B cell (primary cell): ENCODE data around the gene UBE4A. TPM values are rescaled to one million over a fixed set of nuclear protein-coding genes. Genes with fewer than 3 reads are reported as not detected.

Experiments used
- ATAC-seq: fragments of 200-7000 bp; cut with Tn5 transposase; one replicate; pipeline ENCODE4 v1.10.0; 2021; ENCODE audit warnings: low read depth, mild to moderate bottlenecking, moderate number of reproducible peaks, moderate library complexity
- CTCF ChIA-PET: fragments of 350-600 bp; sonication (Branson Sonifier 250); formaldehyde crosslinking; loops from one replicate; lab custom pipeline; 2021; ENCODE audit warnings: antibody characterized with exemption, inconsistent platforms; lab: Charles Lee
- POLR2A ChIA-PET: fragments of 350-600 bp; sonication (Branson Sonifier 250); formaldehyde crosslinking; loops from one replicate; lab custom pipeline; 2021; ENCODE audit warnings: antibody characterized with exemption; lab: Charles Lee
- DNase-seq: peaks from one replicate; pipeline ENCODE4 v3.0.0; 2013
- H2AFZ ChIP-seq: 2 replicates; pipeline ENCODE4 v1.6.1; 2012; ENCODE audit warnings: mild to moderate bottlenecking, low read depth, low read length; ENCODE audit not compliant: insufficient read depth, poor library complexity, severe bottlenecking
- H3K27ac ChIP-seq, 2 donors: 1 replicate in 1 of 2; 2 replicates in 1 of 2; pipeline ENCODE4 v1.5.1; 2012 to 2013; ENCODE audit warnings: low read length in 2 of 2, mild to moderate bottlenecking in 2 of 2, moderate library complexity in 1 of 2
- H3K27me3 ChIP-seq, 4 experiments: fragments of 200-600 bp in 1 of 4; sonication (generic) in 1 of 4; replicated peaks in 1 of 4; 1 replicate in 2 of 4; 2 replicates in 2 of 4; pipeline versions ENCODE4 v1.6.1 to v1.7.0; 2013 to 2016; ENCODE audit warnings: low read length in 3 of 4, mild to moderate bottlenecking in 2 of 4, mixed read lengths in 1 of 4, moderate library complexity in 1 of 4; ENCODE audit not compliant: insufficient read depth in 4 of 4, control insufficient read depth in 3 of 4; ENCODE audit errors: control extremely low read depth in 1 of 4
- H3K36me3 ChIP-seq, 2 experiments: replicated peaks in 1 of 2; 1 replicate in 1 of 2; 2 replicates in 1 of 2; pipeline versions ENCODE4 v1.6.1 to v1.7.1; 2013; ENCODE audit warnings: low read length in 1 of 2; ENCODE audit not compliant: insufficient read depth in 2 of 2, control insufficient read depth in 1 of 2; ENCODE audit errors: control extremely low read depth in 1 of 2, extremely low read depth in 1 of 2
- H3K4me1 ChIP-seq, 2 donors: fragments of 200-600 bp in 1 of 2; sonication (generic) in 1 of 2; 1 replicate in 1 of 2; 2 replicates in 1 of 2; pipeline versions ENCODE4 v1.5.1 to v1.6.1; 2013 to 2017; ENCODE audit warnings: low read length in 2 of 2; ENCODE audit not compliant: control insufficient read depth in 2 of 2, insufficient read depth in 2 of 2
- H3K4me2 ChIP-seq: replicated peaks from 2 replicates; pipeline ENCODE3; 2012; ENCODE audit warnings: mild to moderate bottlenecking, low read depth, low read length; ENCODE audit not compliant: poor library complexity, severe bottlenecking
- H3K4me3 ChIP-seq, 5 experiments: fragments of 200-600 bp in 1 of 5; sonication (generic) in 1 of 5; 1 replicate in 3 of 5; 2 replicates in 2 of 5; pipeline versions ENCODE4 v1.5.1 to v1.7.0; 2011 to 2016; ENCODE audit warnings: low read length in 4 of 5, mild to moderate bottlenecking in 4 of 5, low read depth in 2 of 5, control low read depth in 1 of 5, moderate library complexity in 1 of 5; ENCODE audit not compliant: insufficient read depth in 1 of 5; ENCODE audit errors: control extremely low read depth in 1 of 5, extremely low read depth in 1 of 5
- H3K79me2 ChIP-seq: fragments of 200-600 bp; sonication (generic); one replicate; pipeline ENCODE4 v1.6.0; 2016; ENCODE audit warnings: low read length; ENCODE audit not compliant: control insufficient read depth, insufficient read depth
- H3K9ac ChIP-seq: fragments of 200-600 bp; sonication (generic); 2 replicates; pipeline ENCODE4 v1.6.1; 2017; ENCODE audit warnings: mild to moderate bottlenecking, low read length, moderate library complexity
- H3K9me3 ChIP-seq, 3 donors: one replicate each; pipeline versions ENCODE4 v1.6.1 to v1.7.1; 2013; ENCODE audit warnings: low read length in 2 of 3; ENCODE audit not compliant: control insufficient read depth in 2 of 3, insufficient read depth in 1 of 3; ENCODE audit errors: control extremely low read depth in 1 of 3
- H4K20me1 ChIP-seq: 2 replicates; pipeline ENCODE4 v1.6.0; 2012; ENCODE audit warnings: mild to moderate bottlenecking, low read length; ENCODE audit not compliant: insufficient read depth, control insufficient read depth, poor library complexity, severe bottlenecking
- H3K27ac Mint-ChIP-seq: one replicate; pipeline ENCODE4 v1.8.0; 2021; ENCODE audit warnings: mixed read lengths
- H3K27me3 Mint-ChIP-seq: one replicate; pipeline ENCODE4 v1.8.0; 2021; ENCODE audit warnings: mixed read lengths
- H3K4me1 Mint-ChIP-seq: one replicate; pipeline ENCODE4 v1.8.0; 2021; ENCODE audit warnings: mixed read lengths
- H3K4me3 Mint-ChIP-seq: one replicate; pipeline ENCODE4 v1.8.0; 2021; ENCODE audit warnings: mixed read lengths
- H3K9me3 Mint-ChIP-seq: one replicate; pipeline ENCODE4 v1.8.0; 2022; ENCODE audit warnings: mixed read lengths; ENCODE audit not compliant: insufficient read depth
- CTCF ChIP-seq: fragments of 200-600 bp; IDR thresholded peaks from one replicate; pipeline ENCODE4 v1.8.0; 2022; ENCODE audit warnings: antibody characterized with exemption, mild to moderate bottlenecking
- EZH2 ChIP-seq: IDR thresholded peaks from 2 replicates; pipeline ENCODE4 v1.6.1; 2012; ENCODE audit warnings: borderline replicate concordance, low read depth, mild to moderate bottlenecking, moderate library complexity, low read length; ENCODE audit not compliant: insufficient read depth, poor library complexity, severe bottlenecking
- WGBS: methylation state at CpG from one replicate; pipeline ENCODE4 v1.1.5; 2013; ENCODE audit warnings: missing lambda C conversion rate; ENCODE audit not compliant: insufficient coverage; 5-methylcytosine and 5-hydroxymethylcytosine counted together
- intact Hi-C: fragments of 100-400 bp; cut with micrococcal nuclease; formaldehyde crosslinking; loops from one replicate; pipeline ENCODE4 v1.10.0; 2022
- polyA plus RNA-seq: library from polyadenylated mRNA; depleted of rRNA; stranded (reverse); fragments of >200 nt; gene quantifications from 2 replicates; pipeline ENCODE4 v1.2.3, GENCODE V29; 2012
- total RNA-seq, 2 donors: library from RNA; stranded (reverse); fragments of 120-200 nt in 1 of 2; gene quantifications; 1 replicate in 1 of 2; 2 replicates in 1 of 2; pipeline versions ENCODE4 v1.2.3 to v1.2.4, GENCODE V29; 2013 to 2022

UBE4A gene
- total and polyA plus RNA-seq, 2 donors (not counting 1 experiment from before 2014, with no cell fraction given) = 14.7 to 37.3 TPM

DNA sequence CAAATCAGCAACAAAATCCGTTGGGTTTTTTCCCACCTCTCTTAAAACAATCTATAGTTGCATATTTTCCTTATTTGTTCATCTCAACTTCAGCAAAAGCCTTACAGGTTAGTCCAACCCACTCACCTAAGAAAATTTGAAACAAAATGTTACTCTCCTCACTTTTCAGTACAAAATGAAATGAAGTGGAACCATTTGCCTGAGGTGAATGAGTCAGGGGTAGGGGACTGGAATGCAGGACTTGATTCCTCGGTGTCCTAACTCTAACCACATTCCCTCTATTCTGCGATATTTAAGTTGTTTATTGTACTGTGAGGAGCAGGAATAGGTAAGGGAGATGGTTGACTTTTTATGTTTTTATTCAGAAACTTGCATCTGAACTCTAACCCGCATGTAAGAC, 58.4 kb downstream of the UBE4A start:
- WGBS = no CpG with 5 or more reads among the region's 4 CpGs
- Mint-ChIP-seq H3K9me3 (no peaks in the 10 kb centered on the region), H3K27ac (no peak overlapping the region), H3K4me3 (no peak overlapping the region), H3K27me3 (peaks cover 3% of the 10 kb centered on the region), H3K4me1 (no peaks in the 10 kb centered on the region)
- H3K4me3 ChIP-seq = no peak overlapping the region
- no peaks in the 10 kb centered on the region for H4K20me1 ChIP-seq
- TF ChIP-seq CTCF (no peak), EZH2 (no peak)
- H3K27ac ChIP-seq = no peak overlapping the region
- POLR2A ChIA-PET = no interaction called here
- no peaks in the 10 kb centered on the region for H3K4me1 ChIP-seq
- H3K4me2 ChIP-seq = no peak overlapping the region
- CTCF ChIA-PET = no interaction called here
- no peaks in the 10 kb centered on the region for H3K27me3 ChIP-seq
- no peak overlapping the region for H3K9ac ChIP-seq
- ATAC-seq = no peak
- no peaks in the 10 kb centered on the region for H3K79me2 ChIP-seq
- peaks cover 0 to 4% of the 10 kb centered on the region in 2 experiments for H3K36me3 ChIP-seq
- intact Hi-C loops = no loop called here
- no peak for DNase-seq
- H2AFZ ChIP-seq = no peak overlapping the region
- no peaks in the 10 kb centered on the region for H3K9me3 ChIP-seq

GRCh38 chr11:118418766-118419165, 59.4 kb downstream of the UBE4A start:
- H3K9me3 ChIP-seq = no peaks in the 10 kb centered on the region
- H3K27ac Mint-ChIP-seq = no peak overlapping the region
- no peaks in the 10 kb centered on the region for H3K4me1 ChIP-seq
- H3K4me2 ChIP-seq = no peak overlapping the region
- no peaks in the 10 kb centered on the region for H3K4me1 Mint-ChIP-seq
- peaks cover 3% of the 10 kb centered on the region for H3K27me3 Mint-ChIP-seq
- no peak overlapping the region for H3K4me3 Mint-ChIP-seq
- no peak overlapping the region for H3K27ac ChIP-seq
- H2AFZ ChIP-seq = no peak overlapping the region
- 100% methylated on average over 3 of the region's 5 CpGs for WGBS
- CTCF ChIA-PET = no interaction called here
- no peaks in the 10 kb centered on the region for H3K27me3 ChIP-seq
- intact Hi-C loops = no loop called here
- ATAC-seq (no peak), DNase-seq (no peak)
- TF ChIP-seq CTCF (no peak), EZH2 (no peak)
- POLR2A ChIA-PET = interaction anchor here (0.6 kb wide), 1 partner anchor 465 kb away, joined by 3 read pairs; the partner anchor contains the start of gene CXCR5
- peaks cover 0 to 3% of the 10 kb centered on the region in 2 experiments for H3K36me3 ChIP-seq
- H3K79me2 ChIP-seq = no peaks in the 10 kb centered on the region
- H3K9ac ChIP-seq = no peak overlapping the region
- H3K4me3 ChIP-seq = no peak overlapping the region
- no peaks in the 10 kb centered on the region for H4K20me1 ChIP-seq
- H3K9me3 Mint-ChIP-seq = no peaks in the 10 kb centered on the region
